Uterus (tissue), 2 donors: ENCODE results near the gene ABCC6.

Experiments
- CTCF ChIP-seq, 4 experiments: fragments of 200-600 bp in 2 of 4; fragments of 450-650 bp in 2 of 4; sonication (generic) in 2 of 4; IDR thresholded peaks; one replicate each; pipeline ENCODE4 v1.5.1; 2016 to 2019; ENCODE audit warnings: antibody characterized with exemption in 4 of 4, mild to moderate bottlenecking in 2 of 4, moderate library complexity in 1 of 4
- POLR2A ChIP-seq, 2 donors: fragments of 450-650 bp; IDR thresholded peaks; one replicate each; pipeline ENCODE4 v1.6.1; 2016; ENCODE audit warnings: antibody characterized with exemption in 2 of 2, mild to moderate bottlenecking in 1 of 2, moderate library complexity in 1 of 2

GRCh38 chr16:16178455-16179162, 44.7 kb downstream of the ABCC6 start:
- TF ChIP-seq POLR2A (IDR thresholded peaks at IDR 0.05), result no peak
- TF ChIP-seq CTCF (IDR thresholded peaks at IDR 0.05), result no peak
